ENCODE data around the gene EXOC6B. TPM values are rescaled to one million over a fixed set of nuclear protein-coding genes. Genes with fewer than 3 reads are reported as not detected.

Gene EXOC6B
- total and polyA plus RNA-seq, 9 of the 15 experiments (the other 6 are each of a cell fraction or from before 2014, with no cell fraction given), result 0.28 to 4.2 (median 2.0) TPM

GRCh38 chr2:72378753-72379348 is 447.0 kb downstream of the EXOC6B start (continued):
- TF ChIP-seq MNT (conservative IDR thresholded peaks at IDR 0.05) (no peak), RBM14 (IDR thresholded peaks at IDR 0.05; ENCODE audit: borderline replicate concordance, insufficient read depth, low read depth, low read length) (no peak), ZNF282 (CRISPR knock-in tag; IDR thresholded peaks at IDR 0.05) (no peak), ZNF124 (CRISPR knock-in tag; IDR thresholded peaks at IDR 0.05) (no peak)

GRCh38 chr2:72367530-72368225 is 458.2 kb downstream of the EXOC6B start:
- Histone ChIP-seq H4K20me1 (replicated peaks; ENCODE audit: control insufficient read depth, insufficient read depth, low read length) (no peaks in the 10 kb centered on the region), H3K79me2 (ENCODE audit: control insufficient read depth, insufficient read depth, low read length) (no peaks in the 10 kb centered on the region), H3K4me2 (ENCODE audit: insufficient read depth, low read length) (no peak overlapping the region), H3K9ac (ENCODE audit: insufficient read depth in 1 of 2, low read depth in 2 of 2, low read length in 2 of 2) (no peak overlapping the region), H3K4me3 (no peak overlapping the region), H3K9me1 (ENCODE audit: control insufficient read depth, insufficient read depth, low read length) (no peaks in the 10 kb centered on the region), H2AFZ (ENCODE audit: low read depth, low read length) (no peak overlapping the region), H3K4me1 (replicated peaks in 1 of 2; ENCODE audit: control insufficient read depth in 2 of 2, insufficient read depth in 2 of 2, low read length in 2 of 2) (no peaks in the 10 kb centered on the region), H3K9me3 (replicated peaks; ENCODE audit: control insufficient read depth, insufficient read depth, low read depth, low read length) (no peaks in the 10 kb centered on the region), H3K27ac (ENCODE audit: extremely low read depth, low read depth, low read length) (no peak overlapping the region), H3K27me3 (ENCODE audit: control insufficient read depth in 2 of 2, insufficient read depth in 2 of 2, low read length in 2 of 2) (no peaks in the 10 kb centered on the region), H3K36me3 (ENCODE audit: control insufficient read depth, insufficient read depth, low read length) (no peaks in the 10 kb centered on the region)
- FAIRE-seq, result no peak
- ChIA-PET CTCF (ENCODE audit: low intra/inter-chr PET ratio) (interaction anchor here (0.6 kb wide), 1 partner anchor 746 kb away, joined by 5 read pairs; no protein-coding TSS in a partner anchor), POLR2A (no interaction called here)
- ATAC-seq, result no peak
- in situ Hi-C loops (cut with MboI), result no loop called here
- no TSS peak for BruUV-seq (replicated peaks)
- intact Hi-C loops (cut with micrococcal nuclease), result no loop called here
- DNase-seq (ENCODE audit: extremely low read depth in 1 of 4, low spot score in 3 of 4), result no peak
- WGBS (ENCODE audit: insufficient coverage, low coverage, missing lambda C conversion rate), result 2% methylated on average over 5 of the region's 5 CpGs
- no peak for TF ChIP-seq CGGBP1 (CRISPR knock-in tag; IDR thresholded peaks at IDR 0.05)
- TF ChIP-seq EZH2 (IDR thresholded peaks at IDR 0.05; ENCODE audit: borderline replicate concordance, low read depth, low read length), result no peak
- no peak for TF ChIP-seq CEBPB (tag; IDR thresholded peaks at IDR 0.05)
- no peak for TF ChIP-seq MCM2 (IDR thresholded peaks at IDR 0.05; ENCODE audit: low read depth)
- TF ChIP-seq POLR2B (IDR thresholded peaks at IDR 0.05; ENCODE audit: low read depth, partially characterized antibody), result no peak
- TF ChIP-seq ILF3 (IDR thresholded peaks at IDR 0.05; ENCODE audit: borderline replicate concordance), result no peak
- TF ChIP-seq HDAC1 (IDR thresholded peaks at IDR 0.05), result no peak
- TF ChIP-seq FOSL1 (tag; conservative IDR thresholded peaks at IDR 0.05), result no peak
- TF ChIP-seq ARID3B (CRISPR knock-in tag; IDR thresholded peaks at IDR 0.05; ENCODE audit: borderline replicate concordance), result no peak
- no peak for TF ChIP-seq ZNF449 (CRISPR knock-in tag; IDR thresholded peaks at IDR 0.05)

Measured in K562 (cell line).